ENCODE results near the gene VEGFD.

The VEGFD gene, protein sequence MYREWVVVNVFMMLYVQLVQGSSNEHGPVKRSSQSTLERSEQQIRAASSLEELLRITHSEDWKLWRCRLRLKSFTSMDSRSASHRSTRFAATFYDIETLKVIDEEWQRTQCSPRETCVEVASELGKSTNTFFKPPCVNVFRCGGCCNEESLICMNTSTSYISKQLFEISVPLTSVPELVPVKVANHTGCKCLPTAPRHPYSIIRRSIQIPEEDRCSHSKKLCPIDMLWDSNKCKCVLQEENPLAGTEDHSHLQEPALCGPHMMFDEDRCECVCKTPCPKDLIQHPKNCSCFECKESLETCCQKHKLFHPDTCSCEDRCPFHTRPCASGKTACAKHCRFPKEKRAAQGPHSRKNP

DNA sequence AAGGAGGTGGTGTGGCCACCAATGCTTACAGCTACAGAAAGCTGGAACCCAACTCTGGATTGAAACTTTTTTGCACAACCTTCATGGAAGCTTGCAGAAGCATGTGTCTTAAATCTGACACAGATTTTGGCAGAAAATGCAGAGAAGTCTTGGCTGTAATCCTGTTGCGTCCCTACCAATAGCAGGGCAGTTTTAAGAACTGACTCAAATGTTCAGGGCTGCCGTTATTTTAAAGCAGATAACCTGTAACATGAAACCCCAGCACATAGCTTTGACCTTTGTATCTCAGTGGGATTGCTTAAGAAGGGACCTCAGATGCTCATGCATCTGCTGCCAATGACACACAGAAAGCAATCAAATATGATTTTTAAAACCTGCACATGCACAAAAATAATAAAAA, at the start of gene VEGFD:
Gene VEGFD (minus strand): TSS at position 110 of the 400 bp plus-strand sequence. CDS start 467 bp downstream, outside the sequence.
- no peak for DNase-seq (ENCODE audit: low read depth)

DNA sequence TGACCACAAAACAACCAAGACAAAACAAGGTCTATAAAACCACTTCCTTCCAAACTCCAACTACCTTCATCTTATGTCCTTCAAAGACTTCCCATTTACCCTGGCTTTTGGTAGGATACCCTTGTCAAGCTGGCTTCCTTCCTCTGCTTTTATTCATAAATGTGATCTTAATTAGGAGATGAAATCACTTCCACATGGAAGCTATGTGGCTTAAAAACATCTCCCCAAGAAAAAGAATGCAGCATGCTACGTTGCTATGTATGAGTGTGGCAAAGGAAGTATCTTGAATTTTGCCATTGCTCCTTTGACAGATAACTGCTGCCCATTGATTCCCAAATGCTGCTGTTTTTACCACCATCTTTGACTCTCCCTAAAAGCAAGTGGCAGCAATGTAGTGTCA, 46.4 kb upstream of the VEGFD start:
- DNase-seq (ENCODE audit: low read depth) = no peak

DNA sequence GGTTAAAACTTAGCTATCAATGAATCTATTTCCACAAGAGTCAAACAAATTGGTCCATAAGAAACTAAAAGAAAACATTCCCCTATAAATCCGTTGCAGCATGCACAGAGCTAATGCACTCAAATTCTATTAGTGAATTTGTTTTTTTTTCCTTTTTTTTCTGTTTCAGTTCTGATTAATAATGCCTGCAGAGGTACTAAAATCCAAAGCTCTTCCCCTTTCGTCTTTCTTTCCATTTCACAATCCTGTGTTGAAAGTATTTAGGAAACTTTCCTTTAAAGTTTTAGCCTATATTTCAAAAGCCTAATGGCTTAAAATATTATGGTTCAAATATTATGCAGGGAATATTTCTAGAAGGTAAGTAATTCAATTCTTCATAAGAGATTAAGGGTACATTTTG, 45.9 kb upstream of the VEGFD start:
- DNase-seq (ENCODE audit: low read depth) = no peak

DNA sequence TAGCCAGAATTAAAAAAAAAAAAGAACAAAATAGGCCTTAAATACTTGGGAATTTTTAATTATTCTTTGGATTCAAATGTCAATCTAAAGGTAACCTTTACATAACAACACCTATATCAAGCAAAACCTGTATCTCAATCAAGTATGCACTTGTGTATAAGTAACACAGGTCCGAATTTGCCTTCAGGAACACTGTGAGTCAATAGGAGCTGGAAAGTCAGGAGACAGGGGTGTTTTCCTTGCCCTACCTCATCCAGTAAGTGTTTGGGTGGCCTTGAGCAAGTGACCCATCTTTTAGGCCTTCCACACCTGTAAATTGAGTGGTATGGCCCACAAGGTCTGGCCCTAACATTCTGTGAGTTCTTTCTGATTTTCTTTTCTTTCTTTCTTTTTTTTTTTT, 40.8 kb upstream of the VEGFD start:
- no peak for DNase-seq (ENCODE audit: low read depth)

DNA sequence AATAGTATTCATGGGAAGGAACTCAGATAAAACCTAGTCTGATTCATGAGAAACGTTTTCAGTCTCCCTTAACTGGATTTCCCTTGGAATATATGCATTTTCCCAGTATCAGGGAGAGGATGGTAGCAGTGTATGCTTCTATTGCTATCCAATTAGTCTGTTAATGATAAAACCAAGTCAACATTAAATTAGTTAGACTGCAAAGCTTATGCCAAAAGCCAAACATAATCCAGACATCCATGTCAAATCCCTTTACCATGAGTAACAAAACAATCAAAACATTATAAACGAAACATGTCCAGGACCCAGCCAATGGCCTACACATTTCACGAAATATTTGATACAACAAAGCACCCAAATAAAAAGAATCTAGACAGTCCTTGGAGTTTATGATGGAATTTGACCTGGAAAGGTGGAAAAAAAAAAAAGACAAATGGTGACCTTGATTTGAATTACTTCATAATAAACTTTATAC, 34.5 kb upstream of the VEGFD start:
- DNase-seq (ENCODE audit: low read depth) = no peak

DNA sequence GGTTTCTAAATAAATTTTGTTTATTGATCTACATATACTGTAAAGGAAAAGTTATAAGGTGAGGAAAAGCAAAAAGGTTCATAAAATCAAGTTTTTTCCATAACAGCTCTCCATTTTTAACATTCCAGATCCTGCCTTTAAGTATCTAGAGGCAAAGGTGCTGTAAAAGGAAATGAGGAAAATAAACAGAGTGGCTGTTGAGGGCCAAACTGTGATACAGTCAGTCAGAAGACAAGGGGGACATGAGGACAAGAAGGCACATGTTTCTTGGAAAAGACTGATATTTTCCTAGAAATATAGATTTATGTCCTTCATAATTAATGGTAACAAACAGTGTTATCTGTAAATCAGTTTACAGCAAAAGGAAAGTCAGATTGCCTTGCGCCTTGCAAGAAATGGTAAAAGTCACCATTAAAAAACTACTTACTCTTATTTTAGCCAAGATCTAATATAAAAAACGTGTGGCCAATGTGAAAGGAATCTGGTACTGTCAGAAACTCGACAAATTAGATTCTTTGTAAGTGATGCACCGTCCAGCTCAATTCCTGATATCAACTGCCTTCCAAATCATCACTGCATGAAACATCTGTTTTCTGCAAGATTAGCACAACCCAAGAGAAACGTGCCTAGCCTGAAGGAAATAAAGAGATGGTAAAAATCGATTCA, 34.0 kb upstream of the VEGFD start:
- DNase-seq (ENCODE audit: low read depth) = no peak

DNA sequence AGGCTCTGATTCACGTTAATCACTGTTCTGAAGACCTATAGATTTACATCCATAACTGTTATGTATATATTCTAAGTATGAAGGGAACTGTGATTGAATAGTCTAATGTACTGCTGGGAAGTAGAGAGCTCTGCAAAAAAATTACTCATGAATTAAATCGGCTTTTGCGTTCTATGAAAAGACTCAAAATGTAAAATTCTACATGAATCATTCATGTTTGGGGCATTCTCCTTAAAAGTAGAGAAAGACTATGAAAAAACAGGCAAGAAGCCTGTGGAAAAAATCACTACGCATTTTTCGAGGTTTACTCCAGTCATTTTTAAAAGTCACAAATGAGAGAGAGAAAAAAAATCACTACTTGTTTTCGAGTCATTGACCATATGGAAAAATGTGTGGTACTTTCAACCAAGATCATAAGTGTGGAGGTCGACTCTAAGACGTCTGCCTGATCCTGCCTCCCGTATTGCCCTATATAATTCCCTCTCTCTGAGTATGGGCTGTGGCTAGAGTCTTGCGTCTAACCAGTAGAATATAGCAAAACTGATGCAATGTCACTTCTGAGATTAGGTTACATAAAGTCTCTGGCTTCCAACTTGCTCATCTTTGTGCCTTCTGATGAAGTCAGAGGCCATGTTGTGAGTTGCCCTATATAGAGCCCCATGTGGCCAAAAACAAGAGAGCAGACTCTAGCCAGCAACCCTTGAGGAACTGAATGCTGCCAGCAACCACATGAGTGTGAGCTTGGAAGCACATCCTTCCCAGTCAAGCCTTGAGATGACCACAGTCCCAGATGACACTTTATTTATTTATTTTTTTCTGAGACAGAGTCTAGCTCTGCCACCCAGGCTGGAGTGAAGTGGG, 32.1 kb upstream of the VEGFD start:
- no peak for DNase-seq (ENCODE audit: low read depth)

DNA sequence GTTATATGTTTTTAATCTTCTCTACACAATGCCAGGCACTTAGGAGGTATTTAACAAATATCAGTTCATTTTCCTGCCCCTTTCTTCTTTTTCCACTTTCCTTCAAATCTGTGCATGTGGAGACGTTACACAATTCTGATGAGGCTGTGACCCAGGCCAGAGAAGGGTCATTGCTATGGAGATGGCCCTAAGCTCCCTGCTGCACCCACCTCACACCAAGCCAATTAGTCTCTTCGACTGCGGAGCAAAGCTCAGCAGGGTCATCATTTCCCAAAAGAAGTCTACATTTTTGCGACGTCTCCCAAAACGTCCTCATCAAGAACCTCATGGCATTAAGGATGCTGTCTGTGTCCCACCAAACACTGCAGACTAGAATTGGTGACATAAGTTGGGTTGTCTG, 28.9 kb upstream of the VEGFD start:
- DNase-seq (ENCODE audit: low read depth) = no peak

DNA sequence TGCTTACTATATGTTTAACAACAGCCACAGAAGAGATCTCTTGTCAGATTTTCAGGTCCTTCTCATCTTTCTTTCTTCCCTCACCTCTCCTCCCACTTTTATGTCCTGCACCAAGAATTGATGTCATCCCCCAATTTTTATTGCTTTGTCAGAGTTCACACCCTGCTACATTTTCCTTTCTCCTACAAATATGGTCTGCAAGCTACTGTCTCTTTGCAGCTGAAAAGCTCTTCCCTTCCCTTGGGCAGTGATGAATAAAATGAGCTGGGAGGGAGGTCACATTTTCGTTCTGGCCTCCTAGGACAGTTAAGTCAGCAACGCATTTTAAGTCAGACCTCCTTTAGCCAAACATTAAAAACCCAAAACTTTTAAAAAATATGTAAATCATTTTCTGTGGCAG, 26.7 kb upstream of the VEGFD start:
- no peak for DNase-seq (ENCODE audit: low read depth)

DNA sequence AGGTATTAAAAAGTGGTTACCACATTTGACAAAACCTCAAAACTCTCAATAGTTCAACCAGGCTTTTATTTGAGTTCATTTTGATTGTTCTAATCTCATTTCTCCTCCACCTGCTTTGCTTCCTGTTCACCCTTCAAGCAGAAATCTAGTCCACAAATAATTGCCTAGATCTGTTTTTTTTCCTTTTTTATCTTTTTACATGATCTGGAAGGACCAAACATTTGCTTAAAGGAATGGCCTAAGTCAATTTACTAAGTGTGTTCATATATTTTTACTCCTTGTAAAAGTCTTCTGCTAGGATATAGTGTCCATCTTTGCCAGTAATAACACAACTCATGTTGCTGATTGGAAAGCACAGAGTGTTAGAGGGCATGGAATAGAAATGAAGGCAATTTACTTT, 26.2 kb upstream of the VEGFD start:
- no peak for DNase-seq (ENCODE audit: low read depth)

DNA sequence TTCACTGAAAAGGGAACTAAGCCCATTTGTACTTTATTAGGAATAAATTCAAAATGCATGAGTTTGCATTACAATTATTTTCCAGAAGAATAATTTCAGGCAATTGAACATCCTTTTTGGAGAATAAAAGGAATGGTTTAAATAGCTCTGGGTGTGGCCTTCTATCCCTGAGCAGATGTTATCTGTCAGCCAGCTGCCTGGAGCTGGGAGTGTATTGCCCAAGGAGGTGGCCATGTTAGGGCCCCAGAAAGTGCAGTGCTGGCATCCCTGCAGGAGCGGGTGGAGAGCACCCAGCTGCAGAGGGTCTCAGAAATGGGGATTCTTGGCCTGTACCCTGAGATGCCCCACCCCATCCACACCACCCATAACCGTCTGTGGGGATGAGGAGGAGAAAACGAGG, 21.6 kb upstream of the VEGFD start:
- no peak for DNase-seq (ENCODE audit: low read depth)

DNA sequence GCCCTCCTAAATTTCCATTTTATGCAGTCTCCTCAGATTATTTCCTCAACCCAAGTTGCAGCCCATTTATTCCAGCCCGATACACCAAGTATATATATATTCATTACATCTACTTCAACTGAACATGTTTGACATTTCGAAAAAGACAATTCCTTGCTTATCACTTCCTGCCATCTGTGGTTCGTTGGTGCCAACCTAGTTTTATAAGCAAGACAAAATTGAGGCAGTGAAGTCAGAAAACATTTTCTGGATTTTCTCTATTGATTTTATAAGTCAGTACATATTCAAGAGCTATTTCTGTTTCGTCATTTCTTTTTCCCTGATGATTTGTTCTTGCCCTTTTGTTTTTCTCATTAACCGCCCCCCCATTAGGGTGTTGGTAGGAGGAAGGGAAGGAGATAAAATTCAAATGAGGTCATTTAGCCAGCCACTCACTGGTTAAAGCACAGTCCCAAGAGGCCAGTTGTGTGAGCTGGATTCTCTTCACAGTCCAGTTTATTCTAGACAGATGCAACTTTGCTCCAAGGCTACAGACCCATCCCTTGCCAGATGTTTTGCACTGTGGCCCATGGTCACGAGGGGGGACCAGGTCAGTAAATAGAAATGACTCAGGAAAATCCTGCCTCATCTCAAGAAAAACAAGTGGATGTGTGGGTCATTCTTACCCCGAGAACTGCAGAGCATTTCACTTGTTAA, 20.3 kb upstream of the VEGFD start:
- no peak for DNase-seq (ENCODE audit: low read depth)

DNA sequence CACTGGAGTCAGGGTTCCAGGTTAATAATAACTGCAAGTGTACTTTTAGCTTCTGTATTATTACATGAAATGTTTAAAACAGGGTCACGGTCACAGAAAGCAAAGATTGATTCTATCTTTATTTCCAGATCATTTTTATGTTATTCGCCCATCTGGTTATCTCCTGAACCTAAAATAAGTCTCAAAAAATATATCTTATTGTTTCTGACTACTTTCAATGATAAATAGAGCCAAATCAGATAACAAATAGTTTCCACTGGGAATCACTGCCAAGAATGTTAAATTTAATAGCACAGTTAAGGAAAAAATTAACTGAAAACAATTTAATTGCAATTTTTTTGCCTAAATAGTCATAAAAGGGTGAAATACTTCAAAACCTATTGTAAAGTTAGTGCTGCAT, 17.2 kb upstream of the VEGFD start:
- DNase-seq (ENCODE audit: low read depth) = no peak

DNA sequence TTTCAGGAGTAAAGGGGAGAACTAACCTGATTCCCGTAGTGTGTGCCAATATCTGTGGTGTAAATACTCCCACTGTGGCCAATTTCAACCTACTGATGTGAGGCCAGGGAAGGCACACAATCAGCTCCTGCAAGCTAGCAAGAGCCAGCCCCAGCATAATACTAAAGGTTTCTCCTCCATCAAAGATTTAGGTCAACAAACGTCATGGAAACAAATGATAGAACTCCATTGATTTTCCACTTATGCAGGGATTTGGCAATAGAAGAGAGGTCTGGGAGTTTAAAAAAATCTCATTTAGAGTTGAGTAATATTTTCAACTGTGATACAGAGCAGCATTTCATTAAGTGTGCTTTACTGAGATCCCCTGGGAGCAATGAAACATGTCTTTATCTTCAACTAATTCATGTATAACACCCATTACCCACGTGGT, 15.8 kb upstream of the VEGFD start:
- no peak for DNase-seq (ENCODE audit: low read depth)

DNA sequence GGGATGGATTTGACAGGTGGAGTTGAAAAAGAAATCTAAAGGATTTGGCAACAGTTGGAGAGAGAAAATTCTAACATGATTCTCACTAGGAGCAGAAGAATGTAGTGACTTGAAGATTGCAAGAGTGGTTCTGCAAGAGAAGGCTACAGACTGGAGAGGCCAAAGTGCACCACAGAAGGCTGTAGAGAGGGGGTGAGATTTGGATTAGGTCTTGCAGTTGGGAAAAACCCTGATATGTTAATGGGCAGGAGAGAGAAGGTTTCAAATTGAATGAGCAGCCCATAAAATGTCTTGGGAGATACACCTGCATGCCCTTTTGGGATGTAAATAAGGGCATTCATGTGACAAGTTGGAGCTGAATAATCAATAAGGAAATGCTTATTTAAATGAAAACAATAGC, 14.7 kb upstream of the VEGFD start:
- DNase-seq (ENCODE audit: low read depth) = no peak

DNA sequence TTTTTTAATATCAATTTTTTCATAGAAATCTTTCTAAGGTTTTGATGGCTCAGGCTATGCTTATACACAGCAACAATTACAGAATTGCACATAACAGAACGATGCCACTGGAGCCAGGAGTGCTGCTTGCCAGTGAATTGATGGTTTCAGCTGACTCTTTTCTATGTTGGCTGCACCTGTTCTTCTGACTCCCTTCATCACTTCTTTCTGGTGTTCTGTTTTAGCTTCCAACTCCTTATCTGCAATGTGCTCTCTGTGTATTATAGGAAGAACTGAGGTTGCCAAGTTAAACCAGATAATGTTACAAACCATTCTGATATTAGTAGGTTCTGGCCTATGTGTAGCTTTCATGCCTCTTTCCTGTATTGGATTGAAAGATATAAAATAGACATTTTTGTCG, 11.6 kb upstream of the VEGFD start:
- no peak for DNase-seq (ENCODE audit: low read depth)

DNA sequence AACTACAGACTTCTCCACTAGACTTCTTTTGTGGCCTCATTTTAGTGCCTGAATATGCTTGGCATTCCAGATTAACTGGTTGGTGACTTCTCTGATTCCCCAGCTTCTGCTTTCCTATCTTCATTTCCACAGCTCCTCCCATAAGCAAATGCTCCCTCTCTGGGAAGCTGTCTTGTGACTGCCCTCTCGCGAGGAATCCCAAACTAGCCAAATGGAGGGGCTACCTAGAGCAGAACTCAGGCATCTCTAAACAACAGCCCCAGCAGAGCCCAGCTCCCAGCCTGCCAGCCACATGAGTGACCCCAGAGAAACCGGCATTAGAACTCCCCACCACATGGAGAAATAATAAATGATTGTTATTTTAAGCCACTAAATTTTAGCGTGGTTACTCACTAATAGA, 7.6 kb upstream of the VEGFD start:
- no peak for DNase-seq (ENCODE audit: low read depth)

DNA sequence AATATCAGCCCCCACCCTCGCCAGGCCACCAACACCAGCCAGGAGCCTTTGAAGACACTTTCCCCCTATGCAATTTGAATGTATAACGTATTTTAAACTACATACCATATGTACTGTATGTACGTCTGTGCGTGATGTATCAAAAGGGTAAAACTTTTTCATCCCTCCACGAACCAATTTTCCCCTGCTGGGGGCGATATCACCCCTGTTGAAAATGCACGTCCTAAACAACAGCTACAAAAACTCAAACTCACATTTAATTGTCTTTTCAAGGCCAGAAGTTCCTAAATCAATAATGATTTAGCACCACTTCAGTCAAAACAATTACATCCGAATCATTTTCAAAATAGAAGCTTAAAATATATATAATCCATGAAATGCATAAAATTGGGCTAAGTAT, 1.4 kb downstream of the VEGFD start:
- no peak for DNase-seq (ENCODE audit: low read depth)

DNA sequence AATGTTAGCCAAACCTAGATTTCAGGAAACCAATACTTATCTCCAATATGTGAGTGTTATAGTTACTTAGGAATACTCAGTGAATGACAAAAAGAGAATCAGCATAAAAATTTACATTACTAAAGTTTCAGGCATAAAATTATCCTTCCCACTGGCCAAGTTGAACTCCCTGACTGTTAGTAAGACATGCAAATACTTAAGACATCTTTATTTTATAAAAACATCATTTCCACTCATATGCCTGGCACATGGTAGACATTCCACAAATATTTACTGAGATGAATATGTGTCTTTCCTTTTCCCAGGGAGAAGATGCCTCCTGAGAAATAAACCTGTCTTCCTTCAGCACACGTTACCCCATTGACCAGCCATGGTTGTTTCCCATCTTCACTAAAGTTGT, 7.3 kb downstream of the VEGFD start:
- DNase-seq (ENCODE audit: low read depth) = no peak

DNA sequence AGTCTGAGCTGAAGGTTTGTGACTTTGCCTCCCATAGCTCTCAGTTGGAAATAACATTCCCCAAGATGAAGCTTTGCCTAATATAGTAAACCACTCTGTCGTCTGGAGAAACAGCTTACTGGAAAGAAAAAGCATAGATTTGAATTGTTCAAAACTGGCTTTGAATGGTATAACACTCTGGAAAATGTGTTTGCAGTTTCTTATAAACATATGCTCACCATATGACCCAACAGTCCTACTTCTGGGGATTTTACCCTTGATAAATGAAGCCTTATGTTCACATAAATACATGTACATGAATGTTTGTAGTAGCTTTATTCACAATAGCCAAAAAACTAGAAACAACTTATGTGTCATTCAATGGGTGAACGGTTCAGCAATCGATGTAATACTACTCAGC, 10.2 kb downstream of the VEGFD start:
- DNase-seq (ENCODE audit: low read depth) = no peak

DNA sequence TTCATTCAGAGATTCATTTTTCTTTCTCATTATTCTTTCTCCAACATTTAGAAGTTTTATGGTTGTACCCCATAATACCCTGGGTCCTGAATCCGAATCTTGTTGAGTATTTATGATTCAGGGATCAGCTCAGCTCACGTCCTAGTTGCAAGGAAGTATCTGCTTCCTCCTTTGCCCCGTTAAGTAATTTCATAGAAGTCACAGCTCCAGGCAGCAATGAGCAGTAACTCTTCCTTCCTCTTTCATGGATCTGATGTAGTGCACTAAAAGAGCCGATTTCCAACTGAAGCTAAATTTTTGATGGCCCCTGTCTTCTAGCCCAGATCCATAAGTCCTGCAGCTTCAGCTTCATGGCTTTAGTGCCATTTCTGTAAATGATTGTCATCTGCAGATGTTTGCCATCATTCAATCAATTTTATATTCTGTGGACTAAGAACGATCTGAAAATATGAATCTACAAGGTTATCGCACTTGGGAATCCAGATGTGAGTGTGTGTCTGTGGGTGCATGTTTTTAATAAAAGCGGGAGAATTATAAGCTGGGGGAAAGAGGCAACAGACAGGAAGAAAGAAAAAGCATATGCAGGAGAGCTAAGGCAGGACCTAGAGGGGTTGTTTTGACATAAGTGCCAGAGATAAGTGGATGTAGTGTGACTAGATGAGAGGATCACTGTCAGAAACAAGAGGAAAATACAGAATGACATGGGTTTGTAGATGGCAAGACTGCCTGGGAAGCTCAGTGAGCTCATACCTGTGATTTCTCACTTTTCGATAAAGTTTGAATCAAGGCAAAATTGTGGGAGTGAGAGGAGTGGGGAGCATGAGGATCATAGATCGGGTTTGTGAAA, 17.5 kb downstream of the VEGFD start:
- no peak for DNase-seq (ENCODE audit: low read depth)

Measured in activated T-helper 1 cell treated with Interleukin-2 at 50 U/mL for 16 hours (primary cell).